GM12891 (cell line): ENCODE results near the gene IKZF2.

Experiments used
- POLR2A ChIP-seq: IDR thresholded peaks from 2 replicates; pipeline ENCODE4 v1.6.1; 2011; ENCODE audit warnings: low read depth, low read length, control low read depth
- POLR2AphosphoS5 ChIP-seq: IDR thresholded peaks from 2 replicates; pipeline ENCODE4 v1.6.1; 2011; ENCODE audit warnings: low read depth, low read length, control low read depth
- POU2F2 ChIP-seq: IDR thresholded peaks from 2 replicates; pipeline ENCODE4 v1.6.1; 2011; ENCODE audit warnings: low read depth, mild to moderate bottlenecking, control low read depth, low read length, moderate library complexity
- TAF1 ChIP-seq: IDR thresholded peaks from 2 replicates; pipeline ENCODE4 v1.6.1; 2011; ENCODE audit warnings: low read depth, low read length, control low read depth

DNA sequence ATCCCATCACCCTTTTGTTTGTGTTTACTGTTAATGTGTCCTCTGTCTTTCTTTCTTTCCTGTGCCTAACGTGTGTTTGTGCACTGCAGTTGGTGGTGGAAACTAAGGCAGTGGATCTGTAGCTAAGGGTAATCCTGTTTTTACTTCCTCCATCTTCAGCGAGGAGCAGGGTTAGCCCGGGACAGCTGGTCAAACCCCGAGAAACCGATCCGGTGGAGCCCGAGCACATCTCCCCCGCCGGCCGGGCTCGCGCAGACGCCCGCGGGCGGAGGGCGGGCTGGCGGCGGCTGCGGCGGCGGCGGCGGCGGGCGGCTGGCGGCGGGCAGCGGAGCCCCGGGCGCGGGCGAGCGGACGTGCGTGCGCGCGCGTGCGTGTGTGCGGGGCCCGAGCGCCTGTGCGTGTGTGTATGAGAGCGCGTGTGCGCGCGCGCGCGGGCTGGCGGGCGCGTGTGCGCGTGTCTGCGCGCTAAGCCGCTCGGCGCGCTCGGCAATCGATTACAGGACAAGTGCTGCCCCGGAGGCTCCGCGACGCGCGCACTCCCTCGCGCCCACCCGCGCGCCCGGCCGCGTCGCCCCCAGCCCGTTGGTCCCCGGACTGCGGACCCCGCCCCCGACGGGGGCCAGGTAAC, at the start of gene IKZF2:
- TF ChIP-seq TAF1 (peak; percentile 60), POLR2AphosphoS5 (peak; percentile 67; the same call in 1 of the 2 replicates), POLR2A (peak; percentile 82), POU2F2 (0 out of 2 replicates have a peak, but pooled peaks have one; percentile 4)
